Colonic mucosa (tissue), 4 donors: ENCODE measurements around the gene SLC16A2. TPM values are rescaled to one million over a fixed set of nuclear protein-coding genes. Genes with fewer than 3 reads are reported as not detected.

Experiments
- DNase-seq: peaks from one replicate; pipeline ENCODE4 v3.0.0-alpha.2; 2020
- H3K27ac ChIP-seq: fragments of 200-600 bp; one replicate; pipeline ENCODE4 v1.8.0; 2021
- H3K27me3 ChIP-seq: fragments of 200-600 bp; one replicate; pipeline ENCODE4 v1.8.0; 2021
- H3K36me3 ChIP-seq: fragments of 200-600 bp; one replicate; pipeline ENCODE4 v1.8.0; 2021
- H3K4me1 ChIP-seq: fragments of 200-600 bp; one replicate; pipeline ENCODE4 v1.8.0; 2021; ENCODE audit warnings: mild to moderate bottlenecking
- H3K4me3 ChIP-seq: fragments of 200-600 bp; one replicate; pipeline ENCODE4 v1.8.0; 2021
- H3K9ac ChIP-seq, 2 donors: one replicate each; pipeline ENCODE4 v1.7.0; 2013; ENCODE audit warnings: control low read depth in 2 of 2, low read depth in 2 of 2, low read length in 2 of 2
- H3K9me3 ChIP-seq: fragments of 200-600 bp; one replicate; pipeline ENCODE4 v1.8.0; 2021
- CTCF ChIP-seq: fragments of 200-600 bp; IDR thresholded peaks from one replicate; pipeline ENCODE4 v1.8.0; 2022; ENCODE audit warnings: antibody characterized with exemption, mild to moderate bottlenecking
- intact Hi-C: fragments of 100-400 bp; cut with DNase I; formaldehyde crosslinking; loops from one replicate; pipeline ENCODE4 v1.14.1; 2022
- total RNA-seq, 2 donors: library from RNA; stranded (reverse); fragmentation: NEBNext Ultra II Directional in 1 of 2; extraction: Animal tissue kit (Norgen Biotek cat#: 25700) in 1 of 2; gene quantifications; one replicate each; pipeline ENCODE4 v1.2.1, GENCODE V29; 2021
- donor health status: healthy.
- donor health status: DM: no; HTN: no; CAD: no.
- donor health status: DM: no; HTN: no; CAD: no.

SLC16A2 gene
- total RNA-seq, 2 donors from 2014 or later: 1.3 to 2.9 TPM

DNA sequence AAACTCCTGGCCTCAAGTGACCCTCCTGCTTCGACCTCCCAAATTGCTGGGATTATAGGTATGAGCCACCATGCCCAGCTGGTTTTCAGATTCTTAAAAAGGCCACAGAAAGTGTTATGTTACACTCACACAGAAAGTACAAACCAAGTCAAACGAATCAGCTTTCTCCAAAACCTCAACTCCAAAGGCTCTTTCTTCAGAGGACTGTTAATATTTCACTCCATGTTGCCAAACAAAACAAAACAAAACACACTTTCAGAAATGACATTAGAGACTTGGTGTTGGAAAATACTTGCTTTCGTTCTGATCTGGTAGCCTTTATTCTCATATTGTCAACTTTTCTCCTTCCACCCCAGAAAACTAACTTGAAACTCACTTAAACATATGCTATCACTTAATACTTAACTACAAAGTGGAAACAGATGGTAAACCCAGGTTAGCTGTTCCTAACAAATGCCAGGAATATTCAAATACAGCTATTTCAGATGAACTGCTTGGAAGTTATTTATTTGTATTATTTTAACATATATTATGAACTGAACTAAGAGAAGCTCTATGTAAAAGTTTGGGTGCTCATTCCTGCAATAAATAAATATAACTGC, 158.4 kb downstream of the SLC16A2 start:
- Histone ChIP-seq H3K9me3 (no peaks in the 10 kb centered on the region), H3K9ac (no peak overlapping the region), H3K4me1 (no peaks in the 10 kb centered on the region), H3K36me3 (no peaks in the 10 kb centered on the region), H3K27me3 (no peaks in the 10 kb centered on the region), H3K27ac (no peak overlapping the region), H3K4me3 (no peak overlapping the region)
- DNase-seq: no peak
- intact Hi-C loops: no loop called here
- TF ChIP-seq CTCF: no peak

Other genes starting within 250 kb of the SLC16A2 start
- gene ZCCHC13, start 117.3 kb upstream of the SLC16A2 start, total RNA-seq: not detected
- gene RLIM, start 193.1 kb downstream of the SLC16A2 start, total RNA-seq: 10 to 100 TPM; 24.4 to 27.1 TPM